ENCODE results near the gene SOBP. TPM values are rescaled to one million over a fixed set of nuclear protein-coding genes. Genes with fewer than 3 reads are reported as not detected.

SOBP gene
- total and polyA plus RNA-seq, 2 donors (not counting 3 experiments of a cell fraction or from before 2014, with no cell fraction given): 0.35 to 6.6 TPM

DNA sequence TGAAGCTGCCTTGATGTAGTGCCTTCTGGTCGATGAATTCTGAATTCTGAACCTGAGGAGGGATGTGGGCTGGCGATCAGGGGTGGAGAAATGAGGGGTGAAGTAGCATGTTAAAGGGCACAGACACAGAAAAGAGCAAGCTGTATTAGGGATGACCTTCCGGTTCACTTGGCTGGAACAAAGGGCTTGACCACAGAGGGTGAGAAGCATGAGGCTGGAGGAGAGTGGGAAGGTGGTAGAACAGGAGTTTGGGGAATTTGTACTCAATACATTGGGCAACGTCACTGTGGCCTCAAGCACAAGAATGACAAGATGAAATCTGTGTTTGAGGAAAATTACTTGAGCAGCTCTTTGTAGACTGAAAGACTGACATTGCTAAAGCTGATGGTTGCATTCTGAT, 155.8 kb downstream of the SOBP start:
- no peak for TF ChIP-seq POLR2AphosphoS5 (IDR thresholded peaks at IDR 0.05; ENCODE audit: insufficient read depth, low read depth, low read length)
- BruUV-seq (replicated peaks): no TSS peak
- no peak overlapping the region for H2AFZ ChIP-seq (ENCODE audit: low read depth, low read length)
- H3K9me1 ChIP-seq (replicated peaks; ENCODE audit: control insufficient read depth, extremely low read depth, insufficient read depth, low read length): no peaks in the 10 kb centered on the region
- no peaks in the 10 kb centered on the region for H3K79me2 ChIP-seq (ENCODE audit: control insufficient read depth, insufficient read depth, low read length)
- H3K27ac ChIP-seq (ENCODE audit: insufficient read depth, low read depth, low read length): no peak overlapping the region
- no peaks in the 10 kb centered on the region for H3K9me3 ChIP-seq (replicated peaks; ENCODE audit: control insufficient read depth, insufficient read depth, low read length)
- POLR2A ChIA-PET: no interaction called here
- no peaks in the 10 kb centered on the region for H4K20me1 ChIP-seq (replicated peaks; ENCODE audit: control insufficient read depth, extremely low read depth, insufficient read depth, low read length)
- DNase-seq (ENCODE audit: low read depth, low spot score) (no peak), FAIRE-seq (no peak)
- no peak overlapping the region for H3K4me2 ChIP-seq (ENCODE audit: insufficient read depth, low read length)
- intact Hi-C loops (cut with micrococcal nuclease) (no loop called here), dilution Hi-C loops (cut with MboI; ENCODE audit: extremely low pct_ligation_motif_present, low sequenced_read_pairs) (no loop called here)
- no peaks in the 10 kb centered on the region for H3K27me3 ChIP-seq (ENCODE audit: control insufficient read depth in 2 of 2, insufficient read depth in 2 of 2, low read length in 2 of 2)
- H3K4me3 ChIP-seq (replicated peaks in 1 of 3; ENCODE audit: insufficient read depth in 1 of 3, low read depth in 1 of 3, low read length in 3 of 3): no peak overlapping the region
- no peaks in the 10 kb centered on the region for H3K36me3 ChIP-seq (ENCODE audit: control insufficient read depth in 2 of 2, extremely low read depth in 1 of 2, insufficient read depth in 2 of 2, low read length in 2 of 2)
- no peak overlapping the region for H3K9ac ChIP-seq (replicated peaks; ENCODE audit: extremely low read depth, insufficient read depth, low read length)
- CTCF ChIA-PET: interaction anchor here (0.6 to 1.0 kb wide), 2 partner anchors 24 to 508 kb away, joined by 3 to 4 read pairs; no protein-coding TSS in a partner anchor
- H3K4me1 ChIP-seq (ENCODE audit: control insufficient read depth, extremely low read depth, insufficient read depth, low read length): peaks cover 12% of the 10 kb centered on the region

DNA sequence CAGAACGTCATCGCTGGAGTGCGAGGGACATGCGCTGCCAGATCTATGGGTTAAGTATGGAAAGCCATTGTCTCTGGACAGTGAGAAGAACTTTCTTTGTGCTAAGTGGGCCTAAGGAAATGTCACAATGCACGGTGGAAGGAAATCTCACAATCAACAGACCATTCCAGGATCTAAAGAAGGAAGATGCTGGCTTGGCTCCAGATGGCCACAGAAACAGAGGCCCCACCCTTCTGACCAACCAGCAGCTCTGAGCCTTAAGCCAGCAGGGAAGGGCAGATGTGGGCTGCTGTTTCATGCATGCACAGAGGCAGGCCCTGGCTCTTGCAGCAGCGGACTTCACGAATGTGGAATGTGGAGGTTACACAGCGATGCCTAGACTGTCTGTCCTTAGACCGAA, 156.3 kb downstream of the SOBP start:
- no peaks in the 10 kb centered on the region for H3K9me3 ChIP-seq (replicated peaks; ENCODE audit: control insufficient read depth, insufficient read depth, low read length)
- H3K4me3 ChIP-seq (replicated peaks in 1 of 3; ENCODE audit: insufficient read depth in 1 of 3, low read depth in 1 of 3, low read length in 3 of 3): no peak overlapping the region
- TF ChIP-seq MAX (IDR thresholded peaks at IDR 0.05; ENCODE audit: insufficient read depth, insufficient read length) (no peak), FOS (IDR thresholded peaks at IDR 0.05; ENCODE audit: borderline replicate concordance, insufficient read depth, low read length) (no peak), POLR2AphosphoS5 (IDR thresholded peaks at IDR 0.05; ENCODE audit: insufficient read depth, low read depth, low read length) (no peak), GATA2 (IDR thresholded peaks at IDR 0.05; ENCODE audit: insufficient read depth, insufficient read length, low read depth, low read length) (no peak), MYC (IDR thresholded peaks at IDR 0.05; ENCODE audit: low read depth, low read length) (no peak), EZH2 (IDR thresholded peaks at IDR 0.05; ENCODE audit: borderline replicate concordance, low read depth, low read length, severe bottlenecking) (no peak), JUN (IDR thresholded peaks at IDR 0.05; ENCODE audit: borderline replicate concordance, insufficient read depth, insufficient read length, low read depth) (no peak), POLR2A (IDR thresholded peaks at IDR 0.05; ENCODE audit: low read depth, low read length) (no peak)
- TF ChIP-seq, protein P1, sequence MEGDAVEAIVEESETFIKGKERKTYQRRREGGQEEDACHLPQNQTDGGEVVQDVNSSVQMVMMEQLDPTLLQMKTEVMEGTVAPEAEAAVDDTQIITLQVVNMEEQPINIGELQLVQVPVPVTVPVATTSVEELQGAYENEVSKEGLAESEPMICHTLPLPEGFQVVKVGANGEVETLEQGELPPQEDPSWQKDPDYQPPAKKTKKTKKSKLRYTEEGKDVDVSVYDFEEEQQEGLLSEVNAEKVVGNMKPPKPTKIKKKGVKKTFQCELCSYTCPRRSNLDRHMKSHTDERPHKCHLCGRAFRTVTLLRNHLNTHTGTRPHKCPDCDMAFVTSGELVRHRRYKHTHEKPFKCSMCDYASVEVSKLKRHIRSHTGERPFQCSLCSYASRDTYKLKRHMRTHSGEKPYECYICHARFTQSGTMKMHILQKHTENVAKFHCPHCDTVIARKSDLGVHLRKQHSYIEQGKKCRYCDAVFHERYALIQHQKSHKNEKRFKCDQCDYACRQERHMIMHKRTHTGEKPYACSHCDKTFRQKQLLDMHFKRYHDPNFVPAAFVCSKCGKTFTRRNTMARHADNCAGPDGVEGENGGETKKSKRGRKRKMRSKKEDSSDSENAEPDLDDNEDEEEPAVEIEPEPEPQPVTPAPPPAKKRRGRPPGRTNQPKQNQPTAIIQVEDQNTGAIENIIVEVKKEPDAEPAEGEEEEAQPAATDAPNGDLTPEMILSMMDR (IDR thresholded peaks at IDR 0.05; ENCODE audit: extremely low read depth in 1 of 2, insufficient read depth in 1 of 2, low read depth in 1 of 2, low read length in 2 of 2): no peak
- no peak overlapping the region for H3K4me2 ChIP-seq (ENCODE audit: insufficient read depth, low read length)
- H4K20me1 ChIP-seq (replicated peaks; ENCODE audit: control insufficient read depth, extremely low read depth, insufficient read depth, low read length): no peaks in the 10 kb centered on the region
- dilution Hi-C loops (cut with MboI; ENCODE audit: extremely low pct_ligation_motif_present, low sequenced_read_pairs): no loop called here
- H3K9me1 ChIP-seq (replicated peaks; ENCODE audit: control insufficient read depth, extremely low read depth, insufficient read depth, low read length): no peaks in the 10 kb centered on the region
- peak; percentile 93 for FAIRE-seq
- no peak overlapping the region for H3K9ac ChIP-seq (replicated peaks; ENCODE audit: extremely low read depth, insufficient read depth, low read length)
- no peak overlapping the region for H3K27ac ChIP-seq (ENCODE audit: insufficient read depth, low read depth, low read length)
- intact Hi-C loops (cut with micrococcal nuclease): no loop called here
- BruUV-seq (replicated peaks): no TSS peak
- peak overlapping the region; percentile 2 for H2AFZ ChIP-seq (ENCODE audit: low read depth, low read length)
- no peaks in the 10 kb centered on the region for H3K36me3 ChIP-seq (ENCODE audit: control insufficient read depth in 2 of 2, extremely low read depth in 1 of 2, insufficient read depth in 2 of 2, low read length in 2 of 2)
- H3K79me2 ChIP-seq (ENCODE audit: control insufficient read depth, insufficient read depth, low read length): no peaks in the 10 kb centered on the region
- CTCF ChIA-PET: interaction anchor here (0.6 to 1.6 kb wide), 3 partner anchors 10 to 508 kb away, joined by 3 to 4 read pairs (median 4); no protein-coding TSS in a partner anchor
- POLR2A ChIA-PET: no interaction called here
- DNase-seq (ENCODE audit: low read depth, low spot score): peak; percentile 74
- peaks cover 12% of the 10 kb centered on the region for H3K4me1 ChIP-seq (ENCODE audit: control insufficient read depth, extremely low read depth, insufficient read depth, low read length)
- no peaks in the 10 kb centered on the region for H3K27me3 ChIP-seq (ENCODE audit: control insufficient read depth in 2 of 2, insufficient read depth in 2 of 2, low read length in 2 of 2)
